Ascending aorta (tissue), 2 donors: ENCODE results near the gene PPP1R11. TPM values are rescaled to one million over a fixed set of nuclear protein-coding genes. Genes with fewer than 3 reads are reported as not detected.

ENCODE experiments used
- DNase-seq, 2 donors: peaks; one replicate each; pipeline ENCODE4 v3.0.0-alpha.2; 2019; ENCODE audit warnings: low spot score in 2 of 2
- H3K27ac ChIP-seq, 2 donors: fragments of 200-600 bp; sonication (generic); one replicate each; pipeline ENCODE4 v1.5.1; 2016 to 2017; ENCODE audit warnings: mild to moderate bottlenecking in 1 of 2
- H3K27me3 ChIP-seq: fragments of 200-600 bp; sonication (generic); one replicate; pipeline ENCODE4 v1.5.1; 2017
- H3K36me3 ChIP-seq, 2 donors: fragments of 200-600 bp; sonication (generic); one replicate each; pipeline ENCODE4 v1.5.1; 2016
- H3K4me1 ChIP-seq, 2 donors: fragments of 200-600 bp; sonication (generic); one replicate each; pipeline ENCODE4 v1.5.1; 2016 to 2017; ENCODE audit warnings: mild to moderate bottlenecking in 1 of 2
- H3K4me3 ChIP-seq, 2 donors: fragments of 200-600 bp; sonication (generic); one replicate each; pipeline ENCODE4 v1.5.1; 2016 to 2017; ENCODE audit warnings: mild to moderate bottlenecking in 1 of 2
- H3K9me3 ChIP-seq, 2 donors: fragments of 200-600 bp; sonication (generic); one replicate each; pipeline ENCODE4 v1.5.1; 2016
- intact Hi-C: fragments of 100-400 bp; cut with DNase I; formaldehyde crosslinking; loops from one replicate; pipeline ENCODE4 v1.15.1; 2023
- total RNA-seq: library from RNA; depleted of rRNA; stranded (reverse); fragments of >200 nt; gene quantifications from one replicate; pipeline ENCODE4 v1.1.0, GENCODE V29; 2016
- TF ChIP-seq, protein P1 (sequence below), 3 experiments: fragments of 200-600 bp in 2 of 3; fragments of 450-650 bp in 1 of 3; sonication (generic) in 2 of 3; IDR thresholded peaks; one replicate each; pipeline ENCODE4 v1.5.1; 2016 to 2019; ENCODE audit warnings: antibody characterized with exemption in 3 of 3, mild to moderate bottlenecking in 1 of 3, moderate library complexity in 1 of 3

Gene PPP1R11
- total RNA-seq, 1 donor from 2014 or later = 7.1 TPM

- no peaks in the 10 kb centered on the region for H3K4me1 ChIP-seq
- no peaks in the 10 kb centered on the region for H3K36me3 ChIP-seq
- H3K4me3 ChIP-seq = no peak overlapping the region
- DNase-seq = no peak
- no peaks in the 10 kb centered on the region for H3K9me3 ChIP-seq
- H3K27ac ChIP-seq = no peak overlapping the region
- no peaks in the 10 kb centered on the region for H3K27me3 ChIP-seq
- TF ChIP-seq, protein P1, sequence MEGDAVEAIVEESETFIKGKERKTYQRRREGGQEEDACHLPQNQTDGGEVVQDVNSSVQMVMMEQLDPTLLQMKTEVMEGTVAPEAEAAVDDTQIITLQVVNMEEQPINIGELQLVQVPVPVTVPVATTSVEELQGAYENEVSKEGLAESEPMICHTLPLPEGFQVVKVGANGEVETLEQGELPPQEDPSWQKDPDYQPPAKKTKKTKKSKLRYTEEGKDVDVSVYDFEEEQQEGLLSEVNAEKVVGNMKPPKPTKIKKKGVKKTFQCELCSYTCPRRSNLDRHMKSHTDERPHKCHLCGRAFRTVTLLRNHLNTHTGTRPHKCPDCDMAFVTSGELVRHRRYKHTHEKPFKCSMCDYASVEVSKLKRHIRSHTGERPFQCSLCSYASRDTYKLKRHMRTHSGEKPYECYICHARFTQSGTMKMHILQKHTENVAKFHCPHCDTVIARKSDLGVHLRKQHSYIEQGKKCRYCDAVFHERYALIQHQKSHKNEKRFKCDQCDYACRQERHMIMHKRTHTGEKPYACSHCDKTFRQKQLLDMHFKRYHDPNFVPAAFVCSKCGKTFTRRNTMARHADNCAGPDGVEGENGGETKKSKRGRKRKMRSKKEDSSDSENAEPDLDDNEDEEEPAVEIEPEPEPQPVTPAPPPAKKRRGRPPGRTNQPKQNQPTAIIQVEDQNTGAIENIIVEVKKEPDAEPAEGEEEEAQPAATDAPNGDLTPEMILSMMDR (IDR thresholded peaks at IDR 0.05) = no peak
- intact Hi-C loops = no loop called here
These were observed 25.2 kb upstream of the PPP1R11 start for GRCh38 chr6:30041821-30042220.

GRCh38 chr6:30042476-30042875 is 24.5 kb upstream of the PPP1R11 start:
- H3K27me3 ChIP-seq = no peaks in the 10 kb centered on the region

DNA sequence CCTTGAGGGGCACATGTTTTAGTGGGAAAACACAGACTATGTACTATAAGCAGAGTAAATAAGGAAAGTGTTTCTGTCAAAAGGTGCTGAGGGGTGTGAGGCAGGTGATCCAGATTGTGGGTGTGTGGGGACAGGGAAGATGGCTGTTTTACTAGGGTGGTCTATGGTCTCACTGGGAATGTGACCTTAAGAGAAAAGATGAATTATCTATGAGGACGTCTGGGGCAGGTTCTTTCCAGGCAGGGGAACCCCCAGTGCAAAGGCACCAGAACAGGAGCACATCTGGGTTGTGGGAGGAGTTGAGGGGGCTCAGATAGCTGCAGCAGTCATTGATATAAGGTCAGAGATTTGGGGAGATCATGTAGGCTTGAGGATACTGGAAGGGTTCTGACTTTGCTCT is 24.1 kb upstream of the PPP1R11 start:
- TF ChIP-seq, protein P1 (IDR thresholded peaks at IDR 0.05) = no peak
- intact Hi-C loops = no loop called here
- Histone ChIP-seq H3K36me3 (no peaks in the 10 kb centered on the region), H3K27me3 (no peaks in the 10 kb centered on the region), H3K4me1 (no peaks in the 10 kb centered on the region), H3K4me3 (no peak overlapping the region), H3K27ac (no peak overlapping the region), H3K9me3 (no peaks in the 10 kb centered on the region)
- DNase-seq = no peak

More at GRCh38 chr6:30042476-30042875, 24.5 kb upstream of the PPP1R11 start:
- intact Hi-C loops = no loop called here
- no peak overlapping the region for H3K4me3 ChIP-seq
- no peaks in the 10 kb centered on the region for H3K4me1 ChIP-seq
- no peak overlapping the region for H3K27ac ChIP-seq
- no peak for DNase-seq
- H3K9me3 ChIP-seq = no peaks in the 10 kb centered on the region
- TF ChIP-seq, protein P1 (IDR thresholded peaks at IDR 0.05) = no peak
- H3K36me3 ChIP-seq = no peaks in the 10 kb centered on the region

DNA sequence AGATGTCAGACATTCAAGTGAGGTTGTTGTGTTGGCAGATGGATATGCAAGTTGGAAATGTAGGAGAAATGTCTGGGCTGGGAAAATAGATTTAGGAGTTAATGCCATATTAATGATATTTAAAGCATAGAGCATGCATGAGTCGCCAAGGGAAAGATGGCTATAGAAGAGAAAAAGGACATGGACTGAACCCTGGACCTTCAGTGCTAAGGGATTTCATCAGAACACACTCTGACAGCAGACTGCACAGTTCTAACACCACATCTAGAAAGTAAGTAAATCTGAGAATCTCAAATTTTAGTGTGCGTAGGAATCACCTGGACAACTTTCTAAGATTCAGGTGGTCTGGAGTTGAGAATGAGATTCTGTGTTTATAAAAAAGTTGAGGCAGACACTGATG is 23.3 kb upstream of the PPP1R11 start:
- no peaks in the 10 kb centered on the region for H3K27me3 ChIP-seq
- H3K36me3 ChIP-seq = no peaks in the 10 kb centered on the region
- H3K9me3 ChIP-seq = no peaks in the 10 kb centered on the region
- no peak for DNase-seq
- TF ChIP-seq, protein P1 (IDR thresholded peaks at IDR 0.05) = no peak
- H3K4me3 ChIP-seq = no peak overlapping the region
- H3K4me1 ChIP-seq = no peaks in the 10 kb centered on the region
- no peak overlapping the region for H3K27ac ChIP-seq
- intact Hi-C loops = no loop called here

- Histone ChIP-seq H3K36me3 (no peaks in the 10 kb centered on the region), H3K4me3 (no peak overlapping the region), H3K4me1 (no peaks in the 10 kb centered on the region), H3K27me3 (no peaks in the 10 kb centered on the region), H3K27ac (no peak overlapping the region), H3K9me3 (no peaks in the 10 kb centered on the region)
- TF ChIP-seq, protein P1 (IDR thresholded peaks at IDR 0.05) = no peak
- intact Hi-C loops = no loop called here
- DNase-seq = no peak
These were observed 22.4 kb upstream of the PPP1R11 start for GRCh38 chr6:30044630-30045029.

GRCh38 chr6:30047220-30047619 is 19.8 kb upstream of the PPP1R11 start:
- no peak for DNase-seq
- Histone ChIP-seq H3K4me3 (no peak overlapping the region), H3K9me3 (no peaks in the 10 kb centered on the region), H3K36me3 (no peaks in the 10 kb centered on the region), H3K4me1 (no peaks in the 10 kb centered on the region), H3K27ac (no peak overlapping the region), H3K27me3 (no peaks in the 10 kb centered on the region)
- TF ChIP-seq, protein P1 (IDR thresholded peaks at IDR 0.05) = no peak
- intact Hi-C loops = no loop called here
